Measurements from ENCODE around the gene TMUB1.

- no peak for TF ChIP-seq CTCF (IDR thresholded peaks at IDR 0.05; ENCODE audit: insufficient read depth, low read length, poor library complexity, severe bottlenecking)
- TF ChIP-seq EZH2phosphoT487 (conservative IDR thresholded peaks at IDR 0.05; ENCODE audit: low read length) = no peak
Measured at GRCh38 chr7:151103973-151104372, 20.7 kb upstream of the TMUB1 start.

All from SU-DHL-6 (cell line).